ENCODE measurements around the gene TMEM150A.
A peak's percentile ranks its signal among the peaks of the same experiment; 100 is the strongest.
"Not testable (repeated sequence)": the region's sequence is repeated elsewhere in the genome, so short reads cannot be mapped to it uniquely, and the experiment has no call there.

The TMEM150A gene

GRCh38 chr2:85611705-85612587 lies 9.4 kb upstream of the TMEM150A start, which contains the start of gene C2orf68:
Gene C2orf68 (minus strand): TSS chr2:85612066. CDS start chr2:85611984, 82 bp downstream.
- DNase-seq, result peak; percentile 87

GRCh38 chr2:85611217-85611704 lies 8.8 kb upstream of the TMEM150A start:
- no peak for DNase-seq

DNA sequence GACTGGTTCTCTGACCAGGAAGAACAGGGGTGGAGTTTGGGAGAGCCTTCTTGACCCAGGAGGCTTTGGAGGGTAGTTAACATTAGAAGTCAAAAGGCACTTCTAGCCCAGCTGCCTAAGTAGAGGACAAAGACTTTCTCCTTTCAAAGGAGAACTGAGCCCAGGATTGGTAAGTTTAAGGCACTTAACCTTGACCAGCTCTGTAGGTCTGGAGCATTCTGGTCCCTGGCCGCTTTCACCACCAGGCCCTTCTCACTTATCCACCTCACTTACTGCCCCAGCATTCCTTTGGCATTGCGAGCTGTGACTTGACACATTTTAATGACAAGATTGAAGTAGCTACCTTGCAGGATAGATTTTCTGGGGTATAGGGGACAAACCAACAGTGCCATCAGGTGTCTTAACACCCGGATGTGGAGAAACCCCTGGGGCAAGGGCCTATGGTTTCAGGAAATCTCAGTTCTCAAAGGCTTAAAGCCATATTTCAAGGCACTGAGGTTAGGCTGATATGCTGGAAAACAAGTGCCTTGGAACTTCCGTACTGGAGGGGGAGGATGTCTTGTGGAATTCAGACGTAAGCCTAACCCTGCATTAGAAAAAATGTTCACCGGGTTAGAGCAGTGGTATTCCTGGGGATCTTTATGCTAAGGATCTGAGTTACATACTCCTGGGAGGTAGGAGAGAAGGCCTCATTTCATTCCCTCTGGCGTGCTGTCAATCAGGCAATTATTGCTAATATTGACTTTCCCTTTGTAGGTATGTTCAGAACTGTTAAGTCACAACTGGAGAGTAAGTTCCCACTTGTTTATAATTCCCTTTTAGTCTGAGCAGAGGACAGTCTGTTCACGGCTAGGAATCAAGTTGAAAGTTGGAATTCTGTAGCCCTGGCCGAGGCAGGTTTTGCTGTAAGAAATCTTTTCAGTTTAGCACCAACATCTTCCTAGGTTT lies 5.0 kb upstream of the TMEM150A start:
- DNase-seq, result no peak

DNA sequence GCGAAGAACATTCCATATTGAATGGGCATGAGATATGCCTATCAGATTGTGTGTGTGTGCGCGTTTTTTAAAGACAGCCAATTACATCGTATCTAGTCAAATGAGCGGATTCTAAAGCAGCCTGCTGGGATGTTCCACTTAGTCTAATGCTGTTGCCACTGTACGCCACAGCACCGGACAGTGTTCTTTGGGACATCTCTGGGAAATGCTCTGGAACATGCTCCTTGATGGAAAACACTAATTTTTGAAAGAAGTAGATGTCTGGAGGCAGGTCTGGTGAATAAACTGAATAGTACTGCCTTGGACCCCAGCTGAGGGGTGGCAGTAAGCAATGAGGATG lies 3.6 kb upstream of the TMEM150A start:
- DNase-seq, result no peak

DNA sequence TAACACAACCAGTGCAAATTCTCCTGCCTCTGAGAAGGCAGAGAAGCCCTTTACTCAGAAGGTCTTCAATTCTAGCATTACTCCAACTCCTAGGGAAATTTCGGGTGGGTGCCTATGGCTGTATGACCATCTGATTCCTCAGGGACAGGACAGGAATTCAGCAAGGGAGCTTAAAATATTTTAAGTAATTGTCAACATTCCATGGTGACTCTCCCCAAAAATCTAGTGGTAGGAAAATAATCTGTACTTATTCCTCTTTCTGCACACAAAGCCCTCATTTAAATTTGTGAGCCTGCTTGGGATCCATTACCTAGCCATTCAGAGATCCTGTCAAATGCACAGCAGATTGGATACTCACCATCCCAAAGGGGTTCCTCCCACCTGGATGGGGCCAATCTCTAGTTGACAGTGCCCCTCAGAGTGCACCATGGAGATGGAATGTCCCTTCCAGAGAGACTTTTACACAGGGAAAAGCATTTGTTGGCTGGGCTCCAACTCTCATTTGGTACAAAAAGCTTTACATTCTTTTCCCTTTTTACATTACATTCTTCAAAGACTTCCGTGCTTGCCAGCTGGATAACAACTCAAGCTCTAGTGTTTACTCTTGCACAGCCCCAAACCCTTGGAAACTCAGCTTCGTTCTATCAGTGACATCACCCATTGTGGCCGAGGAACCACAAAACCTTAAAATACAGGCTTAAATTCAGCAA lies 3.1 kb upstream of the TMEM150A start:
- DNase-seq, result no peak

DNA sequence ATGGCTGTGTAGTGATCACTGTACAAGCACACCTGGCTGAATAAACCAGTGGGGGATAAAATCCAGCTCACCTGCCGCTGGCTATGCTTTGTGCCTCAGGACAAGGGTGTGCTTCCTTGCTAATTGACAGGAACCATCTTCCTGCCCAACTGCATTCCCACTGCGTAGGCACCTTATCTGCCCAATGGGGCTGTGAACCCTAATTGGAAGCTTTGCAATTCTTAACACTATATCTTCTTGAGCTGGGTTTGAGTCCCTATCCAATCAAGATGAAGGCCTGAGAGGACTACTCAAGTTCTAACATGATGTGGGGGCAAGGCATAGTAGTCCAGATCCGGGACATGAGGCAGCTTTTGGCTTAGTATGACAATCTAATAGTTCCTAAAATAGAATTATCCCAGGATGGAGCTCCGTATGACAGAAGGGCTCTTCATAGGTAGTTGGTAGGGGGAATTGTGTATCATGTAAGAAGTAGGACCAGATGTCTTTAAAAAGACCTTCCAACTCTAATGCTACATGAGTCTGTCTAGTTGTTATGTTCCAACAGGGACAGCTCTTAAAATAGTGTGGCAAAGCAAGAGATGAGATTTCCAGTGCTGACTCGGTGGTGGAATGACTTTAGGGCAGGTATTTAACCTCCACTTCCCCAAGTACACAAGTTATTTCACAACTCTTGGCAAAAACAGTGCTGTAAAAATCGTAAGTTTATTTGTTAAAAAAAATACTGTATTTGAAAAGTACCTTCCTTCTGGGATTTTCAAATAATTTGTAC lies 2.3 kb upstream of the TMEM150A start:
- DNase-seq, result peak; percentile 46

DNA sequence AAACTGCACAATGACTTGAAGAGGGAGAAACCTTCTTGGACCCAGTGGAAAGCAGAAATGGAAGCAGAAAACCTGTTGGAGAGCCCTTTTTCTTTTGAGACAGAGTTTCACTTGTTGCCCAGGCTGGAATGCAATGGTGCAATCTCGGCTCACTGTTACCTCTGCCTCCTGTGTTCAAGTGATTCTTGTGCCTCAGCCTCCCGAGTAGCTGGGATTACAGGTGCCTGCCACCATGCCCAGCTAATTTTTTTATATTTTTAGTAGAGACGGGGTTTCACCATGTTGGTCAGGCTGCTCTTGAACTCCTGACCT lies 1.6 kb upstream of the TMEM150A start:
- not testable (repeated sequence) for DNase-seq

GRCh38 chr2:85601771-85602475 lies 575 bp downstream of the TMEM150A start:
- peak; percentile 42 for DNase-seq

GRCh38 chr2:85600951-85601770 lies 1.3 kb downstream of the TMEM150A start:
- no peak for DNase-seq

- DNase-seq, result no peak
These were observed 2.3 kb downstream of the TMEM150A start for GRCh38 chr2:85600235-85600575.

- DNase-seq, result no peak
These were observed 2.8 kb downstream of the TMEM150A start for GRCh38 chr2:85599468-85600234.

- DNase-seq, result no peak
These were observed 3.7 kb downstream of the TMEM150A start for GRCh38 chr2:85598594-85599340.

DNA sequence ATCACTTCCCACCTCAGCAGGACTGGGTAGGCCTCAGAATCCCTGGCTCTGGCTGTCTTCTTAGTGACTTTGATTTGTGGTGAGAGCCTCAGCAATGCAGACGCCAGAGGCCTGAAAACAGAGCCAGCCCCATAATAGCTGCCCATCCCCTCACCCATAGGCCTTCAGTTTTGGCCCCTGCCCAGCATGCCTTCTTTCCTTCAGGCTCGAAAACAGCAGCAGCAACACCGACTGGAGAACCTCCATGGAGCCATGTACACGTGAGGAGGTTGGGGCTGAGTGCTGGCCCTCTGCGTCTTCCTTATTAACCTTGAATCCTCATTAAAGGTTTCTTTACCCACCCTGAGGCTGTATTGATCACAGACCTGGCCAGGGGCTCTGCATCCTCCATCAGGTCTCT lies 5.3 kb downstream of the TMEM150A start:
- DNase-seq, result no peak

DNA sequence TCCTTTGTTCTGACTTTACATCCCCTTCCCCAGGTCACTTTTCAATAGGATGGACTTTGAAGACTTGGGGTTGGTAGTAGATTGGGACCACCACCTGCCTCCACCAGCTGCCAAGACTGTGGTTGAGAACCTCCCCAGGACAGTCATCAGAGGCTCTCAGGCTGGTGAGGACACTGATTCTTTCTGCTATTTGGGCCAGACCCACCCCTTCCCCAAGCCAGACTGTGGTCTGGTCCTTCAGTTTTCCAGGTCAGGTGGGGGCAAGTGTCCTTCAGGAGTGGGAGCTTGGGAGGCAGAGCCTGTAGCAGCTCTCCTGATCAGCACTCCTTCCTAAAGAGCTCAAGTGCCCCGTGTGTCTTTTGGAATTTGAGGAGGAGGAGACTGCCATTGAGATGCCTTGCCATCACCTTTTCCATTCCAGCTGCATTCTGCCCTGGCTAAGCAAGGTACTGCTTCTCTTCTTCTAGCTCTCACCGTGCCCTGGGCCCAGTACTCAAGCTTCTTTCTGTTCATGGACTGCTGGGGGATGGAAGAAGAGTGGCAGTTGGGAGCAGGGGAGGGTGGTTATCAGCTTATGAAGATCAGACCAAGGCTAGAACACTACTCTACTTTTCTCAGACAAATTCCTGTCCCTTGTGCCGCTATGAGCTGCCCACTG lies 5.9 kb downstream of the TMEM150A start:
- no peak for DNase-seq

DNA sequence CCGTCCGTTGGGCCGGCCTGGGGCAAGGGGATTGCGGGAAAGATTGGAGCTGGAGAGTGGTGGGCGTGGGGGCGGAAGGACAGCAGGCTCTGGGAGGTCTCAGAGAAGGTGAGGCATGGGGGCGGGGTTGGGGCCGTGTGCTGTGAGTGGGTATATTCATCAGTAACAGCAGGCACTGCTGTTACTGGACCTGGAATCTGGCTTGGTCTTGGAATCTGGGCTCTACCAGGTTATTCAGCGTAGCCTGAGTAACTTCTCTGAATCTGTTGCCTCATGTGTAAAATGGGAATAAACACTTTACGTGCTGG lies 6.5 kb downstream of the TMEM150A start:
- no peak for DNase-seq

GRCh38 chr2:85595301-85596025 lies 7.0 kb downstream of the TMEM150A start, which contains the start of gene RNF181:
Gene RNF181 (plus strand): TSS chr2:85595745. CDS start chr2:85595764, 19 bp downstream.
- peak; percentile 96 for DNase-seq

GRCh38 chr2:85594715-85595300 lies 7.7 kb downstream of the TMEM150A start:
- DNase-seq, result peak; percentile 46

- no peak for DNase-seq
These were observed 9.5 kb downstream of the TMEM150A start for GRCh38 chr2:85593023-85593422.

Measured in NCI-H69 (cell line).